CD14-positive monocyte (primary cell): ENCODE results near the gene SEMG1. TPM values are rescaled to one million over a fixed set of nuclear protein-coding genes. Genes with fewer than 3 reads are reported as not detected.

Source experiments
- DNase-seq, 3 donors: peaks; one replicate each; pipeline ENCODE4 v3.0.0-alpha.2; 2011 to 2022
- H2AFZ ChIP-seq: 2 replicates; pipeline ENCODE4 v1.6.0; 2012; ENCODE audit warnings: mild to moderate bottlenecking, low read depth, low read length, inconsistent platforms; ENCODE audit not compliant: insufficient read depth, poor library complexity, severe bottlenecking
- H3K27ac ChIP-seq, 2 donors: 1 replicate in 1 of 2; 2 replicates in 1 of 2; pipeline ENCODE4 v1.5.1; 2012 to 2013; ENCODE audit warnings: low read length in 2 of 2, control low read depth in 1 of 2, inconsistent platforms in 1 of 2, low read depth in 1 of 2, mild to moderate bottlenecking in 1 of 2
- H3K27me3 ChIP-seq, 2 donors: one replicate each; pipeline versions ENCODE4 v1.6.0 to v1.6.1; 2011 to 2013; ENCODE audit warnings: low read length in 2 of 2; ENCODE audit not compliant: control insufficient read depth in 2 of 2, insufficient read depth in 2 of 2
- H3K36me3 ChIP-seq, 2 donors: replicated peaks in 1 of 2; 1 replicate in 1 of 2; 2 replicates in 1 of 2; pipeline versions ENCODE4 v1.5.1 to v1.6.1; 2012 to 2013; ENCODE audit warnings: low read length in 2 of 2, control low read depth in 1 of 2, inconsistent platforms in 1 of 2, mild to moderate bottlenecking in 1 of 2; ENCODE audit not compliant: insufficient read depth in 2 of 2, control insufficient read depth in 1 of 2
- H3K4me1 ChIP-seq, 2 donors: 1 replicate in 1 of 2; 2 replicates in 1 of 2; pipeline versions ENCODE4 v1.5.1 to v1.6.1; 2012 to 2013; ENCODE audit warnings: low read length in 2 of 2, control low read depth in 1 of 2, inconsistent platforms in 1 of 2, mild to moderate bottlenecking in 1 of 2, moderate library complexity in 1 of 2; ENCODE audit not compliant: insufficient read depth in 2 of 2, control insufficient read depth in 1 of 2
- H3K4me2 ChIP-seq: replicated peaks from 2 replicates; pipeline ENCODE3; 2012; ENCODE audit warnings: low read length, moderate library complexity, mild to moderate bottlenecking; ENCODE audit not compliant: poor library complexity, severe bottlenecking; ENCODE audit errors: extremely low read depth
- H3K4me3 ChIP-seq, 3 experiments: fragments of 200-600 bp in 1 of 3; sonication (generic) in 1 of 3; replicated peaks in 1 of 3; 1 replicate in 2 of 3; 2 replicates in 1 of 3; pipeline ENCODE4 v1.5.1; 2011 to 2013; ENCODE audit warnings: low read length in 3 of 3, mild to moderate bottlenecking in 3 of 3, control low read depth in 2 of 3, low read depth in 2 of 3, inconsistent platforms in 1 of 3, moderate library complexity in 1 of 3
- H3K79me2 ChIP-seq: 2 replicates; pipeline ENCODE4 v1.6.0; 2012; ENCODE audit warnings: mild to moderate bottlenecking, control low read depth, inconsistent platforms, low read length, moderate library complexity; ENCODE audit not compliant: insufficient read depth
- H3K9ac ChIP-seq: 2 replicates; pipeline ENCODE4 v1.6.0; 2017; ENCODE audit warnings: low read length, mild to moderate bottlenecking; ENCODE audit not compliant: insufficient read depth, poor library complexity, severe bottlenecking
- H3K9me3 ChIP-seq, 2 donors: replicated peaks in 1 of 2; 1 replicate in 1 of 2; 2 replicates in 1 of 2; pipeline versions ENCODE4 v1.5.1 to v1.6.1; 2012 to 2013; ENCODE audit warnings: low read length in 2 of 2, control low read depth in 1 of 2; ENCODE audit not compliant: control insufficient read depth in 1 of 2, insufficient read depth in 1 of 2
- H4K20me1 ChIP-seq: 2 replicates; pipeline ENCODE4 v1.6.0; 2012; ENCODE audit warnings: mild to moderate bottlenecking, low read length, control low read depth, moderate library complexity; ENCODE audit not compliant: insufficient read depth
- H3K27ac Mint-ChIP-seq, 7 donors: one replicate each; pipeline ENCODE4 v1.8.0; 2020; ENCODE audit warnings: mild to moderate bottlenecking in 7 of 7, mixed read lengths in 7 of 7, moderate library complexity in 6 of 7, inconsistent platforms in 2 of 7
- H3K27me3 Mint-ChIP-seq, 3 donors: one replicate each; pipeline ENCODE4 v1.8.0; 2021 to 2022; ENCODE audit warnings: low read depth in 3 of 3, mild to moderate bottlenecking in 3 of 3, mixed read lengths in 3 of 3, moderate library complexity in 3 of 3, inconsistent platforms in 1 of 3
- H3K36me3 Mint-ChIP-seq, 2 donors: one replicate each; pipeline ENCODE4 v1.8.0; 2020; ENCODE audit warnings: mixed read lengths in 2 of 2, inconsistent platforms in 1 of 2, mild to moderate bottlenecking in 1 of 2
- H3K4me1 Mint-ChIP-seq: one replicate; pipeline ENCODE4 v1.8.0; 2020; ENCODE audit warnings: mild to moderate bottlenecking, mixed read lengths
- H3K4me3 Mint-ChIP-seq, 2 donors: one replicate each; pipeline ENCODE4 v1.8.0; 2020; ENCODE audit warnings: mild to moderate bottlenecking in 2 of 2, mixed read lengths in 2 of 2, moderate library complexity in 1 of 2
- H3K9me3 Mint-ChIP-seq, 7 donors: one replicate each; pipeline ENCODE4 v1.8.0; 2020 to 2022; ENCODE audit warnings: mixed read lengths in 7 of 7, mild to moderate bottlenecking in 6 of 7, moderate library complexity in 6 of 7, inconsistent platforms in 2 of 7
- WGBS: methylation state at CpG from one replicate; pipeline ENCODE4 v1.1.5; 2013; ENCODE audit warnings: missing lambda C conversion rate; ENCODE audit not compliant: insufficient coverage; 5-methylcytosine and 5-hydroxymethylcytosine counted together
- intact Hi-C, 2 donors: fragments of 100-400 bp; cut with micrococcal nuclease; formaldehyde crosslinking; loops; one replicate each; pipeline versions ENCODE4 v1.15.0 to v1.15.1; 2023
- polyA plus RNA-seq, 3 donors: library from polyadenylated mRNA; depleted of rRNA in 1 of 3; unstranded in 2 of 3; stranded (reverse) in 1 of 3; fragments of 300-500 nt in 2 of 3; fragments of >200 nt in 1 of 3; fragmentation: Illumina TruSeq in 2 of 3; gene quantifications; 1 replicate in 2 of 3; 2 replicates in 1 of 3; pipeline ENCODE4 v1.2.3, GENCODE V29; 2012 to 2021
- TF ChIP-seq, protein P1 (sequence below): fragments of 200-600 bp; IDR thresholded peaks from one replicate; pipeline ENCODE4 v1.8.0; 2022; ENCODE audit warnings: antibody characterized with exemption, mild to moderate bottlenecking

Gene SEMG1
- polyA plus RNA-seq, 3 donors = not detected

- H3K9ac ChIP-seq = no peak overlapping the region
- H2AFZ ChIP-seq = no peak overlapping the region
- no peak overlapping the region for H3K27ac ChIP-seq
- Mint-ChIP-seq H3K4me1 (peaks cover 13% of the 10 kb centered on the region), H3K36me3 (no peaks in the 10 kb centered on the region), H3K9me3 (peaks cover 0 to 3% (median 0%) of the 10 kb centered on the region in 7 donors), H3K27ac (no peak overlapping the region), H3K27me3 (peaks cover 5 to 16% (median 7%) of the 10 kb centered on the region in 3 donors), H3K4me3 (no peak overlapping the region)
- H3K9me3 ChIP-seq = no peaks in the 10 kb centered on the region
- WGBS = 100% methylated on average over 2 of the region's 2 CpGs
- H3K4me3 ChIP-seq = no peak overlapping the region
- intact Hi-C loops = no loop called here
- no peak overlapping the region for H3K4me2 ChIP-seq
- TF ChIP-seq, protein P1, sequence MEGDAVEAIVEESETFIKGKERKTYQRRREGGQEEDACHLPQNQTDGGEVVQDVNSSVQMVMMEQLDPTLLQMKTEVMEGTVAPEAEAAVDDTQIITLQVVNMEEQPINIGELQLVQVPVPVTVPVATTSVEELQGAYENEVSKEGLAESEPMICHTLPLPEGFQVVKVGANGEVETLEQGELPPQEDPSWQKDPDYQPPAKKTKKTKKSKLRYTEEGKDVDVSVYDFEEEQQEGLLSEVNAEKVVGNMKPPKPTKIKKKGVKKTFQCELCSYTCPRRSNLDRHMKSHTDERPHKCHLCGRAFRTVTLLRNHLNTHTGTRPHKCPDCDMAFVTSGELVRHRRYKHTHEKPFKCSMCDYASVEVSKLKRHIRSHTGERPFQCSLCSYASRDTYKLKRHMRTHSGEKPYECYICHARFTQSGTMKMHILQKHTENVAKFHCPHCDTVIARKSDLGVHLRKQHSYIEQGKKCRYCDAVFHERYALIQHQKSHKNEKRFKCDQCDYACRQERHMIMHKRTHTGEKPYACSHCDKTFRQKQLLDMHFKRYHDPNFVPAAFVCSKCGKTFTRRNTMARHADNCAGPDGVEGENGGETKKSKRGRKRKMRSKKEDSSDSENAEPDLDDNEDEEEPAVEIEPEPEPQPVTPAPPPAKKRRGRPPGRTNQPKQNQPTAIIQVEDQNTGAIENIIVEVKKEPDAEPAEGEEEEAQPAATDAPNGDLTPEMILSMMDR = no peak
- peaks cover 9 to 16% of the 10 kb centered on the region in 2 donors for H3K4me1 ChIP-seq
- no peak for DNase-seq
- peaks cover 0 to 3% of the 10 kb centered on the region in 2 donors for H3K27me3 ChIP-seq
- H3K36me3 ChIP-seq = no peaks in the 10 kb centered on the region
- H3K79me2 ChIP-seq = no peaks in the 10 kb centered on the region
- H4K20me1 ChIP-seq = no peaks in the 10 kb centered on the region
These were observed 25.2 kb upstream of the SEMG1 start for GRCh38 chr20:45181639-45182038.

- WGBS = 100% methylated on average over 1 of the region's 2 CpGs
- no peaks in the 10 kb centered on the region for H3K36me3 Mint-ChIP-seq
- peaks cover 0 to 3% of the 10 kb centered on the region in 2 donors for H3K27me3 ChIP-seq
- H3K4me3 Mint-ChIP-seq = no peak overlapping the region
- H3K4me1 ChIP-seq = peaks cover 9 to 16% of the 10 kb centered on the region in 2 donors
- no peak overlapping the region for H3K4me2 ChIP-seq
- intact Hi-C loops = no loop called here
- H3K4me1 Mint-ChIP-seq = peaks cover 13% of the 10 kb centered on the region
- H3K9me3 Mint-ChIP-seq = peaks cover 0 to 3% (median 0%) of the 10 kb centered on the region in 7 donors
- peaks cover 4 to 18% (median 6%) of the 10 kb centered on the region in 3 donors for H3K27me3 Mint-ChIP-seq
- H3K79me2 ChIP-seq = no peaks in the 10 kb centered on the region
- no peak overlapping the region for H3K27ac Mint-ChIP-seq
- no peak overlapping the region for H3K9ac ChIP-seq
- no peak for DNase-seq
- H3K27ac ChIP-seq = no peak overlapping the region
- TF ChIP-seq, protein P1 = no peak
- no peak overlapping the region for H2AFZ ChIP-seq
- H4K20me1 ChIP-seq = no peaks in the 10 kb centered on the region
- no peaks in the 10 kb centered on the region for H3K9me3 ChIP-seq
- H3K4me3 ChIP-seq = no peak overlapping the region
- H3K36me3 ChIP-seq = no peaks in the 10 kb centered on the region
These were observed 23.7 kb upstream of the SEMG1 start for GRCh38 chr20:45183084-45183483.
